ENCODE measurements around the gene COL4A2.
"Not testable (repeated sequence)": the region's sequence is repeated elsewhere in the genome, so short reads cannot be mapped to it uniquely, and the experiment has no call there.

Gene COL4A2

DNA sequence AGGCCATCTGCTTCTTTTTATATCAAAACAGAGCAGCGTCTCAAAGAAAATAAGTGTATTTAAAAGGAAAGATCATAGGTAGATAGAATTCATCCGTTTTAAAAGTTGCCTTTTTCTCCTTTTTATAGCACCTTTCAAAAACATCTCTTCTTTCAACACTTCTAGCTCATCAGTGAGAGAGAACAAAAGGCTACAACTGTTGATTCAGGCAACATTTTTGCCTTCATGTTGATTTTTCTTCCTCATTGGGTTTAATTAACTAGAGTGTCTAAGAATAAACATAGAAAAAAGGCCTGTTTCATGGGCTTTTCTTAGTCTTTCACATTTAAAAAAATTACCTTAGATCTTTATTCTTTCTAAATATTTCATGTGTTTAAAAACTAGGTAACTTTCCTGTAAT, 13.6 kb downstream of the COL4A2 start:
- DNase-seq (ENCODE audit: low read depth in 4 of 4, low spot score in 1 of 4), result no peak

DNA sequence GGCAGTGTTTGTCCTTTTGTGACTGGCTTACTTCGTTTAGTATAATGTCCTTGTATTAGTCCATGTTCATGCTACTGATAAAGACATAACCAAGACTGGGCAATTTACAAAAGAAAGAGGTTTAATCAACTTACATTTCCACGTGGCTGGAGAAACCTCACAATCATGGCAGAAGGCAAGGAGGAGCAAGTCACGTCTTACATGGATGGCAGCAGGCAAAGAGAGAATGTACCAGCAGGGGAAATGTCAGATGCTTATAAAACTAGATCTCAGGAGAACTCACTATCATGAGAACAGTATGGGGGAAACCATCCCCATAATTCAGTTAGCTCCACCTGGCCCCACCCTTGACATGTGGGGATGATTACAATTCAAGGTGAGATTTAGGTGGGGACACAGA, 14.5 kb downstream of the COL4A2 start:
- not testable (repeated sequence) for DNase-seq (ENCODE audit: low read depth in 4 of 4, low spot score in 1 of 4)

DNA sequence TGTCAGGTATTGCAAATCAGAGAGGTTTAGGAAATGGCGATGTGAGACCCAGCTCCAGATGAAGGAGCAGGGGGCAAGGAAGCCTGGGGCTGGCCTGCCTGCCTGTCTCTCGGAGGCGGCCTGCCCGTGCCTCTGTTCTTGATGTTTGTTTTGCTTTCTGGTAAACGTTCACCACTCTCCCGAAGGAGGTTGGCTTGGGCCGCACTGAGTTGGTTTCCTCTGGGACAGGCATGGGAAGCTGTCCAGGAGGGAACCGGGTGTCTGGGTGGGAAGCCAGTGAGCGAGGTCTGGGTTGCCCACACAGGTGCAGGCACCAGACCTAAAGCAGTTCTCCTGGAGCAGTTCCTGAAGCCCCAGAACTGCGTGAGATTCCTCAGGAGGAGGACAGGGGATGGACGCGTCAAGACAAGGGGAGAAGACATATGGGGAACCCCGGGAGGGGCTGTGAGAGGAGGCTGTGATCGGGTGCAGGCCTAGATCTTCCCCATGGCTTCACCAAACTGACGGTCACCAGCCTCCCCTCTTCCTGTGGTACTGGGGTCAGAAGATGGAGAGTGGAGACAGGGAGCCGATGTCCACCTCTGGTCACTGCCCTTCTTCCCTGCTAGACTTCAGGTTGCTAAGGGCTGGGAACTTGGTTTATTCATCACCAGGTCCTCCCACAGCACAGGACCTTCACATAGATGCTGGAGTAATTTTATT, 15.2 kb downstream of the COL4A2 start:
- no peak for DNase-seq (ENCODE audit: low read depth in 4 of 4, low spot score in 1 of 4)

DNA sequence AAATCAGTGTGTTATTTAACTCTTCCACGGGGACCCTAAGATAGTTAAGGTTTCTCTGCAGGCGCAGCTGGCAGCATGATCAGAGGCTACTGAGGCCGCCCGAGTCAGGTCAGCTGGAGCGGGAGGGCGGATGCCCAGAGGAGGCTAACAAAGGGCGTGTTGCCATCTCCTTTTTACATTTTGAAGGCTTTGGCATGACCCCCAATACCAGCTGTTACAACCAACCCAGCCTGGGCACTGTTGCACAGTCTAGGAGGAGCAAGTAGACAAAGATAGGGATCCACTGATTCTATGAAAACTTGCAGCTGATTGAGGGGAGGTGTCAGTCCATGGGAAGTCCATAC, 15.7 kb downstream of the COL4A2 start:
- no peak for DNase-seq (ENCODE audit: low read depth in 4 of 4, low spot score in 1 of 4)

DNA sequence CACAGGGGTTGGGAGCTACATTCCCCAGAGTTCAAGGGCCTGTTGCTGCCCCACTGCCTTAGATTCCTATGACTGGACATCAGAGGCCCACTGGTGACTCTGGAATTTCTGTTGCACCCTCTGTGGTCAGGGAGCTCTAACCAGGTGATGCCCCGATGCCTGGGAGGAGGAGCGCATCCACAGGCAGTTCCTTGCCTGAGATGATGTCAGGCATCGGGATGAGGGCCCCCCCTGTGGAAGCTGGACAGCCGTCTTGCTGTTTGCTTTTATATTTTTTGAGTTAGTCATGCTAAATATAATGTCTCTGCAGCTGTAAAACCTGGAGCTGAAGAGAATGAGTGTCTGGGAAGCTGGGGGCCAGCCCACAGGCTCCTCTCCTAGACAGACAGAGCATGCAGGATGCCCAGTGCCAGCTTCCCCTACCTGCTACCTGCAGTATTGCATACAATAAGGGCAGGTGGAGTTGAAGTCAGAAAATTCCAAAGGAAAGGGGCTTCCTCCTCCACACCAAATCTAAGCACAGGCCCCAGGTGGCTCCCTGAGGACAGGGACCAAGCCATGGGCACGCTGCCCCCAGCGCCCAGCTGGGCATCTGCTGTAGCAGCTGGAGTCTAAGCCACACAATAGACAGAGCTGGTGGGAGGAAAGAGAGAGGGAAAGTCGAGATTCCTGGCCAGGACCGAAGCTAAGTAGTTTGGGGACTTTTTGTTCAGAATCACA, 16.2 kb downstream of the COL4A2 start:
- DNase-seq (ENCODE audit: low read depth in 4 of 4, low spot score in 1 of 4), result no peak

DNA sequence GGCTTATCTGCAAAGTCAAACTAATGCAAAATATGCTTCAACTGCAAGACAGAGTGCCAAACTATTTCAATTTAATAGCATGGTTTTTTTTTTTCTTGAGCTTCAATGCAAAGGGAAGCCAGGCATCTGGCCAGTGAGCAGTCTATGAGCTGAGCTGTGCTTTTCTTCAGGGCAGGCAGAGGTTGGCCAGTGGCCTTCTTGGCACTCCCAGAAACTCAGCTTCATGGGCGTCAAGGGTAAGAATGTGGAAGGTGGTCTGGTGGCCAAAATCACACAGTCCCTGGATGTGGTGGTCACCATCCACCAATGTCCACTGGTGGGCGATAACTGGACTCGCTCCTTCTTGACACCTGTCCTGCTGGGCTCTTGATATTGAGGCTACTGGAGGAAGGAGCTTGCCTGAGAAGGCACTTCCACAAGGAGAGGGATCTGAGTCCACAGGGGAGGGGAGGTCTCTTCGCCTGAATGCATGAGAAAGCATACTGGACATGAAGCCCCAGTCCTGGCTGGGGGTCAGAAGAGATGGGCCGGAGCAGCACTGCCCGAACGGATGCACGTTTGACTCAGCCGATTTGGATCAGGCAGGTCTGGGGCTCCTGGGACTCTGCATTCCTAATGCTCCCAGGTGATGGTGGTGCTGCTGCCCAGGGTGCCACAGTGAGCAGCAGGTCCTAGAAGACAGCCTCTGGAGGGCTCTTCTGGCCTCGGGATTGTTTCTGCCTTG, 17.1 kb downstream of the COL4A2 start:
- no peak for DNase-seq (ENCODE audit: low read depth in 4 of 4, low spot score in 1 of 4)

DNA sequence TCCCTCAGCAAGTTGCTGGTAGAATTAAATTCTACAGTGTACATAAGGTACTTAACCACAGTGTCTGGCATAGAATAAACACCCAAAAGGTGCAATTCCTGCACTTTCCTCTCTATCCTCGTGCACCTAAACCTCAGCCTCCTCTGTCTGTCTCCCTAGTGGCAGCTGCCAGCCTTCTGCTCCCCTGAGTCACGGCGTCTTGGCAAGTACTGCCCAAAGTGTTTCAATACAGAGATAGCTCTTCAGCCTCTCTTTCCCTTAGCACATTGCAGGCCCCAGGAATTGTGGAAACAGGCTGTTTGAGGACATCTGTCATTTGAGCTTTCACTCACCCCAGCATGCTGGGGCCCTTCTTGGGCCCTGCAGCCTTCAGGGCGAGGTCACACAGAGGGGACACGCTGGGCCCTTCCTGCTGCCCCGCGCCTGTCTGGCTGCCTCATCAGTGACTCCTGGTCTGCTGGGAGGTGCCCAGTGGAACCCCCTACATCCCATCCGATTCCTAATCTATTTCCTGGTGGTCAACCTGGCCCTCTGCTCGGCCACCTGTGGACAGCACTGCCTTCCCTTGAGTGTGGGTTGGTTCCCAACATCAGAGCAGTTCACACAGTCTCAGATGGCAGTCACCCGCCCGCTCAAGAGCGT, 19.3 kb downstream of the COL4A2 start:
- DNase-seq (ENCODE audit: low read depth in 4 of 4, low spot score in 1 of 4), result no peak

DNA sequence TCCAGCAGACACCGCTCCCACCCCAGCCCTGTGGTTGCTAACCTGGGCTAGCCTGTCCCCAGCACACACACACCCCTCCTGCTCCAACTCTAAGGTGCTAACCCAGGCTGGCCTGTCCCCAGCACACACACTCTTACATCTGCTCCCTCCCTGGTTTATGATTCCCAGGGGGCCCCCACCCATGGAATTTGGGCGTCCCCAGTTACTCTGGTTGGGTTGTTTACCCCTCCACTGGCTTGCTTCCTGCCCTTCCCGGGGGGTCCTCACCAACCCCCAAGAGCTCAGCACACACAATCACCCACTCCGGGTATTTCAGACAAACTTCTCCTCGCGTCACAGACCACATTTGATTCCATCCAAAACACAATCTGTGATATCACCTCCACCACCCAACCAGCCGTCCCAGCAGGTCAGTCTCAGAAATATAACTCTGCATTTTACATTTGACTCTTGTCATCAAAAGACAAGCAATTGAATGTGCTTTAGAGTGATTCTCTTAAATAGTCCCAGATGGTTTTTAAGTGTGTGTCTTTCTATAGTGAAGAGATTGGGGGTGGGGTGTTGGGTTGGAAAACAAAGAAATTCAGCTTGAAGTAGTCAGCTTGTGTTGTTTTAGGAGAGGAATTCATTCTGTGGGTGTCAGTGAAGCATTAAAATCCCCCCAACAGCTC, 20.1 kb downstream of the COL4A2 start:
- DNase-seq (ENCODE audit: low read depth in 4 of 4, low spot score in 1 of 4), result no peak

DNA sequence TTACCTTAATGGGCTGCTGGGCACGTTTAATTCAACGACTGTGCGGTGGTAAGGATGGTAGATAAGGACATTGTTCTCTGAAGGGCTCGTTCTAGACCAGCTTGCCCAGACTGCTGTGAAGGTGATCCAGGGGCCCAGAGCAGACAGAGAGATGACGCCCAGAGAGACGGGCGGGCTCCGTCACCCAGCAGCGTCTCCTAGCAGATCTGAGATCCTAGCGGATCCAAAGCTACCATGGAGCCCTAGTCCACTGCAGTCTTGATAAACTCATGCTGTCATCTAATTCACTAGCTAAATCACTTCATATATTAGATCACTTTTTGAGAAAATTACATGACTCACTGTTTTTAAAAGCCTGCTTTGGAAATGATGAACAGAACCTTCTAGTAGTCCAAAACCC, 21.5 kb downstream of the COL4A2 start:
- no peak for DNase-seq (ENCODE audit: low read depth in 4 of 4, low spot score in 1 of 4)

DNA sequence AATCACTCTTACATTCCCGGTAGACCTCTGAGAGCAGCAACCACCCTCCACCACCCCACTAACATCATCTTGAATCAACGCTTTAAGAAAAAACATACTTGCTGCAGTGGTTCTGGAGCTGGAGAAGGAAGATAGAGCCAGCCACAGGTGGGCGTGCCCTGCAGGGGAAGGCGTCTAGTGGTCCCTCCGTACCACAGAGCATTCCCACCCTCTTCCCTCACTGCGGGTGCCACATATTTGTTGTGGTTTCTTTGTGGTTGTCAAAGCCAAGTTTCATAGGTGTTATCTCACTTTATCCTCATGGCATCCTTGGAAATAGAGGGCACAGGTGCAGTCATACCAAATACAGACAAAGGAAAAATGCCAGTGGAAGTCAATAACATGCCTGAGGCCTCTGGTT, 22.2 kb downstream of the COL4A2 start:
- no peak for DNase-seq (ENCODE audit: low read depth in 4 of 4, low spot score in 1 of 4)

DNA sequence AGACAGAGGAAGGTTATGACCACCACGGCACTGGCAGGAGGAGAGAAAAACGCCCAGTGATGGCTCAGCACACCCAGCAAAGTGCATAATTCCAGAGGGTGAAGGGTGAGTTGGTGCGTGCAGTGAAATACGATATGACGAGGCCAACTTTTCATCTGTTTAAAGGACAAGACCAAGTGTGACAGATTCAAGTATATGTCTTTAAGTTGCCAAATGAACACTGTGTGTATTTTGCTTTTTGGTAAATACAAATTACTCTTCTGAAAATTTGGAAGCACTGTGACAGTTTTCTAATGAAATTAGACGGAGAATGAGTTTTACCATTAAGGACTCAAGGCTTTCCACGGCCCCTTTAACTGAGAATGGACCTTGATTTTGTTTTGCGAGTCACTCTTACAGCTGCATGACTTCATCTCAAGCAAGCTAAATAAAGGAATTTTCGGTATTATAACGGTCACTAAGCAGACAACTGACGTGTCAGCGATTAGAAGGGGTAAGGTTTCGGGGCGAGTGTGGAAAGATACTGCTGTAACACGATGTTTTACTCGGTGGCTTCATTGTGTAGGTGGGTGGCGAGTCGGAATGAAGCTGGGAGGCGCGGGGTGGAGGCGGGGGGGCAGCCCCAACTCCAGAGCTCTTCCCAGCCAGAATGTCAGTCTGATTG, 22.8 kb downstream of the COL4A2 start:
- DNase-seq (ENCODE audit: low read depth in 4 of 4, low spot score in 1 of 4), result no peak

DNA sequence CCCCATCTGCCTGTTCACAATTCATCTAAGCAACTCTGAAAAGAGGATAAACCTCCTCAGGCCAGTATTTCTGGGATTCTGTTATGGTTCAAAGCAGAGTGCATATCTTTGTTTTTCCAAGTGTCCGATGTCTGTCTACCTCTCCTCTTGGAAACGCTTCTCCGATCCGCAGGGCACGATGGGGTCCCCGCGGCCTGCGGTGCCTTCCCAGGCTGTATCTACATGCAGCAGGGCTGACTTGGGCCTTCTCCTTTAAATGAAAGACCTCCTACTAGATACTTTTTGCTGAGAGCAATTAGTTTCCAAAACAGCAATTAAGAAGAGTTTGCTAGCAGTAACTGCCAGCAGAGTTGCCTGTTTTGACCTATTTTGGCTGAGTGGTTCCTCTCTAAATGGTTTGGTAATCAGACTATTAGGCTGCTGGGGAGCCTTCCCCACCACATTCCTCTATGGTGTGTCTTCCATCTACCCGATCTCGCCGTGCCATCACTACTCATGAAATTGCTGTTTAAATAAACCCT, 23.5 kb downstream of the COL4A2 start:
- DNase-seq (ENCODE audit: low read depth in 4 of 4, low spot score in 1 of 4), result no peak

DNA sequence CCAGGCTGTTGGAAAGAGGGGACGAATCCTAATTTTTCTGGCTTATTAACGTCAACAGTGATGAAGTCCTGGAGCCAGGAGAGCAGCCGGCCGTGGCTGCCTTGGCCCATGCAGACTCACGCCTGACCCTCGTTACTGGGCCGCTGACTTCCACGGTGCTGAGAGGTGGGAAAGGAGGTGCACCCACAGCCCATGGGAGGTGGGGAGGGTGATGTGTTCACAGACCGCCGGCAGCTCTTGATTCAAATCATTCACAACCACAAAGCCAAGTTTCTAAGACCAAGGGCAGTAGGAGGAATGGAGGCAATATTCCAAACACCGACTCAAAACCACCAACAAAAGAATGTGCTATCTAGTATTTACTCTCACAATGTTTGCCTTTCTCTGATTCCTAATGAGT, 24.3 kb downstream of the COL4A2 start:
- DNase-seq (ENCODE audit: low read depth in 4 of 4, low spot score in 1 of 4), result no peak

DNA sequence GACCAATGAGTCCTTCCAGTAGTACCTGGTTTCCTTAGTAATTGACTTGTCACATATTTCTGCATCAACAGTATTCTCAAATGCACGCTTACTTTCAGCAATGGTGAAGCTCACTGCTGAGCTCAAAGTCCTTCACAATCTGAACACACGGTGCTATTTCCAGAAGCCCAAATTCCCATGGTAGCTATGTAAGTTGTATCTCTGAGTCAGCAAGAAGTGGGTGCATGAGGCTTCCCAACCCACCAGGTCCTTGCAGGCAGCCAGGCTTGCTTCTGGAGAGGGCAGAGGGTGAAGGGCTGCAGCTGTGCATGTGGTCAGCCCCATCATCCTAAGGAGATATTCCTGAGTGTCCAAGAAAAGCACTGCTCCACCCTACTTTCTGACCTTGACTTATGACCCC, 25.7 kb downstream of the COL4A2 start:
- DNase-seq (ENCODE audit: low read depth in 4 of 4, low spot score in 1 of 4), result no peak

DNA sequence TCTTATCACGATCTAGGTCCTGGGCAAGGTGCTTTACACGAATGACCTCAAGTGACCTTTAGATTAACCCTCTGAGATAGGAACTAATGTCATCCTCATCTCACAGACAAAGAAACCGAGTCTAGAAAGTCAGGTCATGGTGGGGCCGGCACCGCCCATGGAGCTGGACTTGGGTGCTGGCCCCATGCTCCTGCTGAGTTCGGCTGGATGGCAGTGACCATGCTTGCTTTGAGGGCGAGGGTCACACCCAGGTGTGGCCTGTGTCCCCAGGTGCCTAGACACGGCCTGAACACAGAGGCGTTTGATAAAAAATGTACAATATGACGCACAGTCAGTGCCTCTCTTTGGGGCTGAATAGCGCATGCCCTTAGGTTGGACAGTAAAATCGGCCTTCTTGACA, 26.8 kb downstream of the COL4A2 start:
- no peak for DNase-seq (ENCODE audit: low read depth in 4 of 4, low spot score in 1 of 4)

DNA sequence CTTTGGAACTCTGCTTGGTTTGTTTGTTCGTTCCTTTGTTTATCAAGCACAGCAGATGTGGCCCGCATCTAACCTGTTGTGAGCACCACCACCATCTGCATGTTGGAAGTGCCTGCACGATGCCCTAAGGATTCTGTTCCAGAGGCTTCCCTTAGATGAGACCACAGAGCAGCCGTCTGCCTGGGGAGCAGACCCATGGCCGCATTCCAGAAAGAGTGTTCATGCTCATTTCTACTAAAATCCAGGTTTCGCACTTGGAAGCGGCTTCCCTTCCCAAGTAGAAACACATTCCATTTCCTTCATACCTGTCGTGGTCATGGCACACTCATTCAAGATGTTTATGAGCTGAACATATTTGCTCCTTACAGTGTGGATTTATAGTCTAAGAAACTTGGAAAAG, 27.2 kb downstream of the COL4A2 start:
- DNase-seq (ENCODE audit: low read depth in 4 of 4, low spot score in 1 of 4), result no peak

DNA sequence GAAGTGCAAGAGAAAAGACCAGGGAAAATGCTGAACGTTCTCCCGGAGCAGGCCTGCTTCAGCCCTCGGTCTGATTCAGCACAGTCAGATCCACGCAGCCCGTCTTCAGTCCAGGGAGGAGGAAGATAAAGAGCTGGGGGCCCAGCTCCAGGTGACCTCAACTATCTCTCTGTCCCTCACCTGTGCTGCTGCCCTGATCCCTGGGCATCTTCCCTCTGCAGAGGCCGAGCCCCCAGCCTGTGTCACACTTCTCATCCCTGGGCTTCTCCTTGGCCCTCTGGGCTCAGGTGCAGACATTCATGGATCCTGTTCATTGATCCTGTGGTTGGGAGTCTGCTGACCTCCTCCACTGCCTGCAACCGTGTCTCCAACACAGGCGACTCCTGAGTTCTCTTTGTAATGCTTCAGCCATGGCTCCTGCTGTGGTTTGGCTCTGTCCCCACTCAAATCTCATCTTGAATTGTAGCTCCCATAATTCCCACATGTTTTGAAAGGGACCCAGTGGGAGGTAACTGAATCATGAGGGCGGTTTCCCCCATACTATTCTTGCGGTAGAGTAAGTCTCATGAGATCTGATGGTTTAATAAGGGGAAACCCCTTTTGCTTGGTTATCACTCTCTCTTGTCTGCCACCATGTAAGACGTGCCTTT, 27.9 kb downstream of the COL4A2 start:
- DNase-seq (ENCODE audit: low read depth in 4 of 4, low spot score in 1 of 4), result no peak

DNA sequence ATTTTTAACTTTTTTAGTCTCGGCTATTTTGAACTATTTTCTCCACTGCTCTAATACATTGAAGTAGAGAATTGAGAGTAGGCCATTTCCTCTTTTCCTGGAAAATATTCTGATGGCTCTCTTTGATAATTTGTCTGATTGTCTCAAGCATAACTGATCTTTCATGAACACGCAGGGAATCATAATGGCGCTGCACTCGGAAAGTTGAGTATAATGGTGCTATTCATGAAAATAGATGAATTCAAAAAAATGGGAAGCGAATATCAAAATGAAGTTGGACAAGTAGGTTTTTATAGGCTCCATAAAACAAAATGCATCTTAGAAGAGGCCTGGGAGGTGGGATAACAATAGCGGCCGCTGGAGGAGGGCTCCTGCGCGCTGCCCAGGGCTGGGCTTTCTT, 29.0 kb downstream of the COL4A2 start:
- no peak for DNase-seq (ENCODE audit: low read depth in 4 of 4, low spot score in 1 of 4)

DNA sequence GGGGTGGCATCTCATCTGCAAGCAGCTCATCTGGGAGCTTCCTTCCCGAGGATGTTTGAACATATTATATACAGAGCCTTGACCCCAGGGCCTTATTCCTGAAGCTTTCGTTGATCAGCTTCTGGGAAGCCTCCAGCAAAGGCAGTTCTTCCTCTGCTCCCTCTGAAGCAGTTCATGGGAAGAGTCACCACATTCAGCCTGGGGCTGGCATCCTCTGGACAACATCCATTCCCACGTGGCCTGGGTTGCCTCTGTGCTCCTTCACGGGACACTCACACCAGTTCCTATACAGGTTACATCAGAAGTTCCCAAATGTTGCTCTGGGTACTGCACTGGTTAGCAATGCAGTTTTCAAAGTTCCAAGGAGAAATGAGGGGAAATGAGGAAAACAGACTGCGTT, 29.6 kb downstream of the COL4A2 start:
- DNase-seq (ENCODE audit: low read depth in 4 of 4, low spot score in 1 of 4), result no peak

DNA sequence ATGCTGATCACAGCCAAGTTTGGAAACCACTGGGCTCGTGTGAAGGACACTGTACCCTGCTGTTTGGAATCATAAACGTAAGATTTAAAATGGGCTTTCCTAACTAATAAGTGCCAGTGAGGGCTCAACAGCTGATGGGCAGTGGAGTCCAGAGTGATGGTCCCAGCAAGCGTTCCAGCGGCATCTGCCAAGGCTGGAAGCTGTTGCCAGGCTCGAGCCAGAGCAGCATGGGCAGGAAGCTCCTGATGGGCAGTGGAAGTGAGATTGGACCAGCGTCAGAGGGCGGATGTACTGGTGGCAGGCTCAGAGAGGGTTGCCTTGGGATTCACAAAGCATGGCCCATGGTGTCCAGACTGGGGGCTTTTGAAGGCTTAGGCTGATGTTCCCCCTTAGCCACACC, 30.2 kb downstream of the COL4A2 start:
- no peak for DNase-seq (ENCODE audit: low read depth in 4 of 4, low spot score in 1 of 4)

All from stimulated activated CD4-positive, alpha-beta T cell treated with anti-CD3 and anti-CD28 coated beads, Interleukin-1b, Interleukin-23, amount 100 ng/mL, for 24 hours (primary cell).